LNCAP (cell line): Measurements from ENCODE around the gene TNNT1.

Experiments
- CTCF ChIP-seq: fragments of 450-650 bp; IDR thresholded peaks from 2 replicates; pipeline ENCODE4 v1.5.1; 2017; ENCODE audit warnings: mild to moderate bottlenecking

Gene TNNT1

GRCh38 chr19:55095260-55096060, 53.5 kb downstream of the TNNT1 start:
- no peak for TF ChIP-seq CTCF

- no peak for TF ChIP-seq CTCF
Measured at GRCh38 chr19:55094456-55095259, 54.3 kb downstream of the TNNT1 start.

- TF ChIP-seq CTCF: no peak
Measured at GRCh38 chr19:55092423-55093318, 56.3 kb downstream of the TNNT1 start.

- TF ChIP-seq CTCF: no peak
Measured at GRCh38 chr19:55091955-55092354, 57.1 kb downstream of the TNNT1 start.

- no peak for TF ChIP-seq CTCF
Measured at GRCh38 chr19:55091126-55091910, 57.7 kb downstream of the TNNT1 start.

GRCh38 chr19:55090564-55090963, 58.4 kb downstream of the TNNT1 start:
- TF ChIP-seq CTCF: no peak
